ENCODE data around the gene TSPAN3.

Gene TSPAN3

DNA sequence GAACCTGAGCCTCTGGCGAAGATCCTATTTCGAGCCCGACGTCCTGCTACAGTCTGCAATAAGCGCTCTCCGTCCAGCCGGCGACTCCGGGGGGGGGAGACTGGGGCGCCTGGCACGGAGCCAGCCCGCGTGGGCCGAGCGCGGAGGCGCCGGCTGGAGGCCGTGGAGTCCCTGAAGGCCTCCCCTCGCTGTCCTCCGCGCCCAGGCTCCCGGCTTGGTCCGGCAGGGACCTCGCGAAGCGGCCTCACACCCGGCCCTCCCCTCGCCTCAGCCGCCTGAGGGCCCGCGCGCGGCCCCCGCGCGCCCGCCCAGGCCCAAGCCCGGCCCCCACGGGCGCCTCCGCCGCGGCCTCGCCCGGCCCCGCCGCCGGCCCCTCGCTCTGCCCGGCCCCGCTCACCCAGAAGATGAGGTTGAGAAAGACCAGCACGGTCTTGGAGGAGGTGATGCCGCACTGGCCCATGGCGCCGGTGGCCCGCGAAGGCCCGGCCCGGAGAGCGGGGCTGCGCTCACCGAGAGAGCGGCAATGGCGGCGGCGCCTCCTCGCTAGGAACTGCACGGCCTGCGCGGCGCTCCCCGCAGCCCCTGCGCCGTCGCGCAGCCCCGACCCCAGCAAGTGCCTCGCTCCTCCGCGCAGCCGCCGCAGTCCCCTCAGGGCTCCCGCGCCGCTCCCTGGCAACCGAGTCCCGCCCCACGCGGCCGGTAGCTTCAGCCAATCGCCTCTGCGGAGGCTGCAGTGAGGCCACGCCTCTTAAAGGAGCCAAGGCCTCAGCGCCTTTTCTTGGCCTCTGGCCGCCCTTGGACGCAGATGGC, at the start of gene TSPAN3:
TSPAN3 (minus strand) TSS at position 615 of the 810 bp plus-strand sequence; CDS start at position 460, 155 bp downstream.
- in situ Hi-C loops (cut with MboI; ENCODE audit: low sequenced_read_pairs) = no loop called here

DNA sequence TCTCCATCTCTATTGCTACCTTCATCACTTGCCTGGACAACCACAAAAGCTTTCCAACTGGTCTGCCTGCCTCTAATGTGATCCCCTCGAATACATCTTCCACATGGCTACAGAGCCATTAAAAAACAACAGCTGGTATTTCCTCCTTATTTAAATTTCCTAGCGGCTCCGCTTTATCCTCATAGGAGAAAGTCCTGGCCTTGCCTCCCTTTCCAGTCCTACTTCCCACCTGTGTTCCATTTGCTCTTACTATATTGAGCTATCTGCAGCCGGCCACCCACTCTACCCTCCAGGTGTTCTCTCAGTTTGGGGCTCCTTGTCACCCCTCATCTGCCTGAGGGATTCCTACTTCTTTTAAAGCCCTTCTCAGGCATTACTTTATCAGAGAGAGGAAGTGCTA, 49.7 kb upstream of the TSPAN3 start:
- in situ Hi-C loops (cut with MboI; ENCODE audit: low sequenced_read_pairs) = no loop called here

DNA sequence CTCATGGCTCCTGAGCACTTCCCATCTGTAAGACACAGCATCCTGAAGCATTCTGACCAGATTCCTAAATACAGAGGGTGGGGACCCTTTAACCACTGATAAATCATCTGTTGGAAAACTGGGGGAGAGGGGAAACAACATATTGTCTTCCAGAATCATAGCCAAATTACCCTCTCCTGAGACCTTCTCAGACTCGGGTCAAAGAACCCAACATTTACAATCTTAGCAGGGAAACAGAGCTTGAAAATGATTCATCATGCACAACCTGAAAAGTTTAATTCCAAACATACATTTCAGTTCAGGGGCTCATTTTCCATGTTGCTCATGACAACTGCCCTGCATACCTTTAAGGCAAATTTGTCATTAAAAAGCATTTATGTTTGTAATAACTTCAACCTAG, 48.5 kb upstream of the TSPAN3 start:
- in situ Hi-C loops (cut with MboI; ENCODE audit: low sequenced_read_pairs) = loop anchor here (10.0 kb wide), 1 partner anchor 375 kb away; no protein-coding TSS in a partner anchor

DNA sequence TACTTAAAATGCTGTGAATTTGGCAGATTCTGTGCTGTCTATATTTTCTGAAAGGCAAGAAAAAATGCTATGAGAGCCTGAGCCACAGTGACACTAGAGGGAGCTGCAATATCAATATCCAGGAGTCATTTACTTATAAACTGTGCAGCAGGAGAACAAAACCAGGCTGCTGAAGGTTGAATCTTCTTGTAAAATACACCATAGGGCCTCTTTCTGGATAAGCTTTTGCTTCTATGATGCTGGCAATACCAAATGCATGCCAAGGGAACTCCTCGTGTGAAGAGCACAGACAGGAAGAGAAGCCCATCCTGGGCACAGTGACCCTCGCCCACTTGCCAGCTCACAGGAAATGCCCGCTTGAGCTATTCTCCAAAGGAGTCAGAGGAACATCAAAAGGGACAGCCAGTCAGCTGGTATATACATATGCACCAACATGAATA, 48.0 kb upstream of the TSPAN3 start:
- in situ Hi-C loops (cut with MboI; ENCODE audit: low sequenced_read_pairs) = loop anchor here (10.0 kb wide), 1 partner anchor 376 kb away; no protein-coding TSS in a partner anchor

DNA sequence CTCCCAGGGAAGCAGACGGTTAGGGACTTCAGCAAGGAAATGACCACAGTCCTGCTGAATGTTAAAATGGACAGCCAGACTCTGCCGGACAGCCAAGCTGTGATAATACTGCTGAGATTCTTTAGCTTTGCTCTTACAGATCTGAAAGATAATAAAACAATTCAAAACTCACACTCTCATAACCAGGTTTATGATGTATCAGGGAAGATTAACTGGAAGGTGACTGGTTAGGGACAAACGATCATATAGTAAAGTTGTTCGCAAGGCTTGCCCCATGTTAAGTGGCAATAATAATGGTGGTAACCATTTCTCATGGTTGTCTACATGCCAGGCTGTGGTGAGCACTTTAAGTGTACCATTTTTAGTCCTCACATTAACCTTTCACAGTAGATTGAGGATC, 44.3 kb upstream of the TSPAN3 start:
- in situ Hi-C loops (cut with MboI; ENCODE audit: low sequenced_read_pairs) = loop anchor here (10.0 kb wide), 1 partner anchor 380 kb away; no protein-coding TSS in a partner anchor

DNA sequence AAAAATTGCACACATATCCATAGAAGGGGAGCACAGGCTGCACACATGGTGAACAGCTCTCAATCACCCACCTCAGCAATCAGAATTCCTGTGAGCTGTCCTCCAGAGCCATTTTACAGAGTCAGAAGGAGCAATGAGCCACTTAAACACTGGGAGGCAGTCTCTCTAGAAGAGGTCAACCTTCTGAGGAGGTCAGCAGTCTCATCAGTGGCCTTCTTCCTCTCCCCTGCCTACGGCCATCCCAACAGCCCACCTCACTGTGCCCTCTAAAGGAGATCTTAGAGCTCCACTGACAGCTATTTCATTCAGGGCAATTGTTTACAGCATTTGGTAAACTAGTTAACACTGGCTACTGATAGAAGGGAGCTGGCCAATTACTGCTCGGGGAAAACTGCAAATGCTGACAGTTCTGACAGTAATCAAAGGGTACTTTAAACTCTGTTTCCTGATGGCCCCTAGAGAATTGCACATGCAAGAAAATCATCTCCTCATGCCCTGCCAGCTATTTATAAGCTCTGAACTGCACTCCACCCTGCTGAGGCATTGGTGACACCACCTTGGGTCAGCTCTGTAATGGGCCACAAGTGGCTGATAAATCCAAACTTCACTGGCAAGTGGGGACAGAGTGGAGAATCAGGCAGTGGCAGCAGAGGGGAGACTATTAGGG, 42.1 kb upstream of the TSPAN3 start:
- in situ Hi-C loops (cut with MboI; ENCODE audit: low sequenced_read_pairs) = loop anchor here (10.0 kb wide), 1 partner anchor 382 kb away; no protein-coding TSS in a partner anchor

DNA sequence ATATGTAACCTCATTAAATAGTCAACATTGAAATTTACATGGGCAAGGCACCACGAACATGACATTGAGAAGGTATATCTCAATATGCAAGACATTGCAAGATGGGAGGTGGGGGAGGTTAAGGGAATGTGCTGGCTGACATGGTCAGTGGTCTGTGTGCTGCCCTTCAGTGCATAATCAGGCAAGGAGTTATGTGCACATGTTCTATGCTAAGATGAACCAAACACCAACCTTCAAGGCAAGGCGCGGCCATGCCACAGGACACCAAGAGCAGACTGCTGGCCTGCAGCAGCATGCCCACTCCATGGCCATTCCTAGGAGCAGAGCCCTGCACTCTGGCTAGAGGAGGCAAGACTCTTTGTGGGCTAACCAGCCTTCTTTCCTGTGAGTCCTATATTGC, 40.9 kb upstream of the TSPAN3 start:
- in situ Hi-C loops (cut with MboI; ENCODE audit: low sequenced_read_pairs) = loop anchor here (10.0 kb wide), 1 partner anchor 383 kb away; no protein-coding TSS in a partner anchor

DNA sequence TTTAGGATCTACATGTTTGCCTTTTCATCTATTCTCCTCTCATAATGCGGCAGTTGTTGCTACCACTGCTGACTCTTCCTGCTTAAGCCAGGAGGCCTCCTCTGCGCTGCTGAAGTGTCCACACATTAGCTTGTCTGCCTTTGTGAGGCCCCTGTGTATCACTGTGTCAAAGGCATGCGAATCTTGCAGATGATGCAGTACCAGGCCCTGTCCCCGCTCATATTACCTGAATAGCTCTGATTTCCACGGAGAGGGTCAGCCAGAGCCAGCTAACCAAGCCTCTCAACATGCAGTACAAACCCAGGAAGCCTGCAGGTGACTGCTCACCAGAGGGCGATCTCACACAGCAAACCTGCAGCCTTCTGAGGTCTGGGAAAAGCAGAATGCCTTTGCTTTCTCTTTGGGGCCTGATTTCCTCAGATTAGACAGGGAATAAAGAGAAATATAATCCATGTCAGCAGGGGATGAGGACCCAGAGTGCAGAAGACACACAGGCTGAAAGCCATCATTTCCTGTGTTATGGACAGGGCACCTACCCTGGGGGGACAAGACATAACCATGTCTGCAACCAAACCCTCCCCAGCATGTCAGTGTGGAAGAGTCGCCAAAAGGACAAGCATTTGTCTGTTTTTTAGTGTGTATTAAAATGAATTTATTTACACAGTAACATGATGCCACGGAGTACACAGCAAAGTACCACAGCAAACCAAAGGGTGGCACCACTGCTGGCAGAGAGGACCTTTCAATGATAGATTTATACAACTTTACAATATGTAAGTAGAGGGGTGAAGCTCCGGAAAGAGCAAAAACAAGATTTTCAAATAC, 36.8 kb upstream of the TSPAN3 start:
- in situ Hi-C loops (cut with MboI; ENCODE audit: low sequenced_read_pairs) = no loop called here

DNA sequence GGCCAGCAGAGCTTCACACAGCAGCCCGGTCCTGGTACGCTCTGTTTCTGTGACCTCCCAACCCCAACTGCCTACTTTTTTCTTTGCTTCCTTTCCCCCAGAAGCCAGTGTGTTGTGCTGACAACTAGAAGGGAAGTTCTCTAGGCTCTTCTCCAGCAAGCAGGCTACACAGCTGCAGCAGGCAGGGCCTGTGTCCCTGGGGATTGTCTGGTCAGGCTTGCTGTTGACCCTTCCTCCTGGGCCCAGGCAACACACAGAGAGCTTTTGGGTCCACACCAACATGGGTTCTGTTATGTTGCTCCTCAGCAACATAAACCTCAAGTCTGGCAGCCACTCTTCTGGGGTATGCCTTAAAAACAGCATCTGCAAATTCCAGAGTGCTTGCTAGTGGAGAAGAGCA, 36.2 kb upstream of the TSPAN3 start:
- in situ Hi-C loops (cut with MboI; ENCODE audit: low sequenced_read_pairs) = no loop called here

DNA sequence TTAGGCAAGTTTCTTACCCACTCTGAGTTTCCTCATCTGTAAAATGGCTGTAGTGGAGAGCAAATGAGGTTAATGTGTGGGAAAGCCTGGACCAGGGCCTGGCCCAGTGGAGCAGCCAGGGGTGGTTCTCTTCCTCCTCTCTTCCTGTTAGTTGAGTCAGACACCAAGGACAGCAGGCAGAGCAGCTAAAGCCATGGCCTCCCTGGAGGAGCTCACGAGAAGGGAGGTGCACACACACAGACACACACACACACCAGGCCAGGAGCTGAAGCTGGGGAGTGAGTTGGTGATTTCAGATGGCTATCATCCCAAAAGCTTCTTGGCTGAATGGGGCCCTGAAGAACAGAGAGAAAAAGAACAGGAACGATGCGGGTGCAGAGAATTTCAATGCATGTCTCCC, 33.2 kb upstream of the TSPAN3 start:
- in situ Hi-C loops (cut with MboI; ENCODE audit: low sequenced_read_pairs) = no loop called here

DNA sequence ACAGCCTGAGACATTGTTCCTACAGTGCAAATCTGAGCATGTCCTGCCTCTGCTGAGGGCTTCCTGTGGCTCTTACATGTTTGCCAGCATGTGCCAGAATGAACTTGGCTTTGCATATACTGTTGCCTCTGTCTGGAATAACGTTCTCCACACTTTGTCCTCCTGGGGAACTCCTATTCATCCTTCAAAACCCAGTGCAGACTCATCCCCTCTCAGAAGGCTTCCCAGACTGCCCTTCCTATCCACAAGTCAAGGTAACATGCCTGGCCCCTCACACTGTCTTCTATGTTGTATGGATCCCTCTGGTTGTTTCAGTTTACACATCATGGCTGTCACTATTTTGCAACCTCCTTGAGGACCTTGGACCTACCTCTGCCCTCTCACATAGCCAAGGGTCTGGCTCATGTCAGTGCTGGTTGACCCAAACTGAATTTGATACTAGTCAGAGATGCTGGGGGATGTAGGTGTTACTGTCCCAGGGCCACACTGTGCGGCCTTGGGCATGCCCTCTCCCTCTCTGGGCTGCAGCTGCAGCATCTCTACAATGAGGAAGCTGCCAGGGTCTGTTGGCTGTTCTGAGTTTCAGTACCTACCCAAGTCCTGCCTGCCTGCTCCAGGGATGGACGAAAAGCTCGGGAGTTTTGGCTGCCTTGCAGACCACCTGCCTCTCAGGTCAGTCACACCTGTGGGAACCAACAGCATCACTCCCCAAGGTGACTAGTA, 29.0 kb upstream of the TSPAN3 start:
- in situ Hi-C loops (cut with MboI; ENCODE audit: low sequenced_read_pairs) = no loop called here

DNA sequence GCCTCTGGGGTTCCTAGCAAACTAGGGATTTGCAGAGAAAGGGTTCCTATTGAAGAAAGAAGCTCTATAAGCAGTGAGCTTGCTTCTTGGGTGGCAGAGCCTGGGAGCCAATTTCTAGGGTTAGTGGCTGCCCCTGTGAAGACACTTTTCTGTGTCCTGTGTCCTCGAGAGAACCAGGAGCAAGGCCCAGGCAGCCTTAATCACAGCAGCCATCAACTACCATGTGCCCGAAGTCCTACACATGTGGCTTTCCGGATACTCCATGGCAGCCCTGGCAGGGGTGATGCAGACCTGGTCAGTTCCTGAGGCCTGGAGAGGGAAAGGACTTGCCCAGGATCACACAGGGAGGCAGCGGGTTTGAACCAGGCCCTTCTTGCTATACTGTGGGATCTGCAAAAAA, 27.7 kb upstream of the TSPAN3 start:
- in situ Hi-C loops (cut with MboI; ENCODE audit: low sequenced_read_pairs) = no loop called here

DNA sequence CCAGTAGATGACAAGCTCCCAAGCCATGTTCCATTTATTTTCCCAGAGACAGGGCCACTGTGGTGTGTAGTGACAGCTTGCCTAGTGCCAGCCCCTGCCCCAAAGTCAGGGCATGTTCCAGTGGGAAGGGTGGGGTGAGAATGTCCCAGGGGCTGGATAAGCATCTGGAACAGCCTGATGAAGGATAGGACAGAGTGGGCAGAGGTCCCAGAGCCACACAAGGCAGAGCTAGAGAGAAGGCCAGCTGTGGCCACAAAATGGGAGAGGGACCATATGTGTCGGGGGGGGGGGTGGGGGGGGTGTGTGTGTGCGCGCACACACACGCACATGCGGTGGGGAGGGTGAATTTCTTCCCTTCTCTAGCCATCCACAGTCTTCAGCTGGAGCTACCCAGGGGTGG, 27.0 kb upstream of the TSPAN3 start:
- in situ Hi-C loops (cut with MboI; ENCODE audit: low sequenced_read_pairs) = no loop called here

DNA sequence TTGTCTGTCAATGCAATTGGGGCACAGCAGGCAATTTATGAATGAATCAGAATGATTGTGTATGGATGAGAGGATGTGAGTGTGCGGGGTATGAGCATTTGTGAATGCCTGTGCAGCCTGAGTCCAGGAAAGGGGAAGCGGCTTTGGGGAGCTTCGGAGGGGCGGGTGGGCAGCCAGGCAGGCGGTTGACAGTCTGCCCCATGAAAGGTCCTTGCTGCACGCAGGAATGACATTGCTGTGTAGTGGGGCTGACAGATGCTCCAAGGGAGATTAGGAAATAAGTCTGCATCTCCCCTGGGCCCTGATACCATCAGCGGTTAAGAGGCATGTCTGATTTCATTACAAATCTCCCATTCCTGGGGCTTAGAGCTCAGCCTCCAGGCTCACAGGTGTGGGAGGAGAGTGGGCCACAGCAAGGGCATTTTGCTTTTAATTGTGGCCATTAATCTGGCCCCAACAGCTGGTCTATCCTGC, 26.4 kb upstream of the TSPAN3 start:
- in situ Hi-C loops (cut with MboI; ENCODE audit: low sequenced_read_pairs) = no loop called here

DNA sequence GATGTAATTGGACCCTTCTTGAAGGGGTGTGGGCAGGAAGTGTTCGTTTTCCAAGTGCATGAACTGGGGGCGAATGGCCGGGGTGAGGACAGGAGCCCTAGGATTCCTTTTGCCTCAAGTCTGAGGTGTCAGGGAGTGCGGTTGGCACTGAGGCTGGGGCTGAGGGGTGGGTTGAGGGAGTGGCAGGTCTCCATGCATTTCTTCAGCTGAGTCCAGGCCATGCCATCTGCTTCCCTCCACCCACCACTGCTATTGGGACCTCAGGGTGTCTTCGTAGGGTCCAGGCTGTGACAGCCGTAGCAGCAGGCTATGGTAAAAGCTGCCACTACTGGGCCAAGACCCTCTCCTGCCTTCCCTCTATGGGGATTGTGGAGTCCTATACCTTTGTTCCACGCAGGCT, 25.6 kb upstream of the TSPAN3 start:
- in situ Hi-C loops (cut with MboI; ENCODE audit: low sequenced_read_pairs) = no loop called here

DNA sequence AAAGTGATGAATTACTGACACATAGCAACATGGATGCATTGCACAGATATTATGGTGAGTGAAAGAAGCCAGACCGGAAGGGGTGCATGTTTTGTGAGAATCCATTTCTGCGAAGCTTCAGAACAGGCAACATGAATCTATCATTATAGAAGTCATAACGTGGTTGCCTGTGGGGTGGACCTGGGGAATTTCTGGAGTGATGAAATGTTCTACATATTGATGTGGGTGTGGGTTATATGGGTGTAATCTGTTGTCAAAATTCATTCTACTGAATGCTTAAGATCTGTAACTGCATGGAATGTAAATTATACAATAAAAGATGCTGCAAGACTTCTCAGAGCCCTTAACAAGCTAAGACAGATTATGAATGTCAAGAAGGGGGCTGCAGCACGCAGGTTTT, 25.2 kb upstream of the TSPAN3 start:
- in situ Hi-C loops (cut with MboI; ENCODE audit: low sequenced_read_pairs) = no loop called here

DNA sequence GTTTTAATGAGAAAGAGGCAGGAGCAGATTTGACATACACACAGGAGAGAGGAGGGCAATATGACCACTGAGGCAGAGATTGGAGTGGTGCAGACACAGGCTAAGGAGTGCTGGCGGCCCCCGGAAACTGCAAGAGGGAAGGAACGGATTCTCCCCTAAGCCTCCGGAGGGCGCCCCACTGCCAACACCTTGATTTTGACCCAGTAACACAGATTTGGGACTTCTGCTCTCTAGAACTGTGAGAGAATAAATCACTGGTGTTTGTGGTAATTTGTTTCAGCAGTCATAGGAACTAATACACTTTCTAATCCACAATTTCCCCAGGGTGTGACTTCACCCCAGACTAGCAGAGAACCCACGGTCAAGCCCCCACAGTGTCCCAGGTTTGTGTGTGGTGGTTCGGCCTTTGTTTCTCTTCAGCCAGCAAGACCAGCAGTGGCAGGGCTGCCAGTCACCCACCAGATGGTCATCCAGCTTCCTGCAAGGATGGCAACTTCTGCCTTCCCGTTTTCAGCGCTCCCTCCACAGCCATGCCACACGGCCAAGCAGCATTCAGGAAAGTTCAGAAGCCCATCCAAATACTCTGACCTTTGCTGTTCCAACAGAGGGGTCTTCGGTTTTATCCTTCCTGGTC, 23.6 kb upstream of the TSPAN3 start:
- in situ Hi-C loops (cut with MboI; ENCODE audit: low sequenced_read_pairs) = no loop called here

DNA sequence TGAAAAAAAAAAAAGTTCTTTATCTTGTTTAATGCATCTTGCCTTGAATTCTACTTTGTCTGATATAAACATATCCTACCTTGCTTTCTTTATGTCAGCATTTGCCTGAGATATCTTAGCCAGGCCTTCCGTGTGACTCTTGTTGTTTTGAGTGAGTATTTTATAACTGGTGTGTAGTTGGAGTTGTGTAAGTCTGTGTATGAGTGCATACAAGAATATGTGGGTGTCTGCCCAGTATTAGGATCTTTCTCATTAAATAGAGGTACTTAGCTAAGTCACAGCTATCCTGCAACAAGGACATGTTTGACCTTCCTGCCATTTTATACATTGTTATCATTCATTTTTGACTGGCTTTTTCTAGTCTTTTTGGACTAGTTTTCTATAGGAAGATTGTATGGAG, 22.5 kb upstream of the TSPAN3 start:
- in situ Hi-C loops (cut with MboI; ENCODE audit: low sequenced_read_pairs) = no loop called here

DNA sequence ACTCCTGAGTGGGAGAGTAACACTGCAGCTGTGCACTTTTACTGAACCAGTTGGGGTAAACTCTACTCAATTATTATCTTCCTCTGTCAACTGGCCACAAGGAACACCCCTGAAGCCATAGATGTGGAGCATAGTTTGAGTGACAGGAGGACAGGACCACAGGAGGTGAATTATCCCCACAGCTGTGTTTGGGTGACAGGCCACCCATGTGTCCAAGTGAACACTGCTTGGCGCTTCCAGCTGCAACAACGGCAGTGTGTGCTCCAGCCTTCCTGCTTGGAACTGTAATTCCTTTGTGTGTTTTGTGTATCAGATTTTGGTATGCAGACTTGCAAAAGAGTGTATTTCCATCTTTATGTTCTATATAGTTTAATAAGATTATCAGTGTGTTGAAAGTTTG, 20.2 kb upstream of the TSPAN3 start:
- in situ Hi-C loops (cut with MboI; ENCODE audit: low sequenced_read_pairs) = no loop called here

DNA sequence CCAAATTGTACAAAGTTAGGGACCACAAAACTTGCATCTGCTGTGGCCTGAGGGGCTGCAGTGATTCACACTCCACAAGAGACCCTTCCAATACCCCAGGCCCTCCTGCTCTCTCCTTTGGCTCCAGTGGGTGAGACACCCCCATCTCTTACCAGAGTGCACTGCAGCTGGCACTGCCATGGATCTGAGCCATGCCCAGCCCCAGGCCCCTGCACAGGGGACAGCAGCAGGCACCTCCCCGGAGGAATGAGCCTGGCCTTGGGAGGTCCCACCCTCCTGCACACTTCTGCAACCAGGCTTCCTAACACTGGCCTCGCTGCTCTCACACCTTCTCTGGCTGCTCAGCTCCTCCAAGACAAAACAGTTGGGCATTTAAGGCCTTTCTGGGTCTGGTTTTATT, 16.3 kb upstream of the TSPAN3 start:
- in situ Hi-C loops (cut with MboI; ENCODE audit: low sequenced_read_pairs) = no loop called here
